Measurements from ENCODE around the gene HPD.

DNA sequence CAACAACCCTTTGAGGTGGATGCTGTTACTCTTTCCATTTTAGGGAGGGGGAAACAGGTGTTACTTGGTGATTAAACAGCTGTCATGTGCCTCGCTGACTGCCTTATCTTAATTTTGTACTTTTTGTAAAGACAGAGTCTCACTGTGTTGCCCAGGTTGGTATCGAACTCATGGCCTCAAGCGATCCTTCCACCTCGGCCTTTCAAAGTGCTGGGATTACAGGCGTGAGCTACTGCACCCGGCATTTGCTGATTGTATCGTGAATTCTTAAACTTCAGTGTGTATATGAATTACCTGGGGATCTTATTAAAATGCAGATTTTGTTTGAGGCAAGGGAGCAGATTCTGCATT is 30.6 kb upstream of the HPD start:
- TF ChIP-seq, protein P1, sequence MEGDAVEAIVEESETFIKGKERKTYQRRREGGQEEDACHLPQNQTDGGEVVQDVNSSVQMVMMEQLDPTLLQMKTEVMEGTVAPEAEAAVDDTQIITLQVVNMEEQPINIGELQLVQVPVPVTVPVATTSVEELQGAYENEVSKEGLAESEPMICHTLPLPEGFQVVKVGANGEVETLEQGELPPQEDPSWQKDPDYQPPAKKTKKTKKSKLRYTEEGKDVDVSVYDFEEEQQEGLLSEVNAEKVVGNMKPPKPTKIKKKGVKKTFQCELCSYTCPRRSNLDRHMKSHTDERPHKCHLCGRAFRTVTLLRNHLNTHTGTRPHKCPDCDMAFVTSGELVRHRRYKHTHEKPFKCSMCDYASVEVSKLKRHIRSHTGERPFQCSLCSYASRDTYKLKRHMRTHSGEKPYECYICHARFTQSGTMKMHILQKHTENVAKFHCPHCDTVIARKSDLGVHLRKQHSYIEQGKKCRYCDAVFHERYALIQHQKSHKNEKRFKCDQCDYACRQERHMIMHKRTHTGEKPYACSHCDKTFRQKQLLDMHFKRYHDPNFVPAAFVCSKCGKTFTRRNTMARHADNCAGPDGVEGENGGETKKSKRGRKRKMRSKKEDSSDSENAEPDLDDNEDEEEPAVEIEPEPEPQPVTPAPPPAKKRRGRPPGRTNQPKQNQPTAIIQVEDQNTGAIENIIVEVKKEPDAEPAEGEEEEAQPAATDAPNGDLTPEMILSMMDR (conservative IDR thresholded peaks at IDR 0.05; ENCODE audit: low read length): no peak; the same call in 1 of the 2 replicates
- no peak for TF ChIP-seq EZH2phosphoT487 (IDR thresholded peaks at IDR 0.05; ENCODE audit: borderline replicate concordance, low read depth, low read length)
